Activated CD8-positive, alpha-beta memory T cell treated with anti-CD3 and anti-CD28 coated beads, Interleukin-2, amount 50 U/mL, for 24 hours (primary cell): ENCODE data around the gene CLMN.
"Not testable (repeated sequence)": the region's sequence is repeated elsewhere in the genome, so short reads cannot be mapped to it uniquely, and the experiment has no call there.

Experiments
- DNase-seq: peaks from one replicate; pipeline ENCODE4 v3.0.0-alpha.2; 2020; ENCODE audit errors: extremely low read depth

Gene CLMN

GRCh38 chr14:95138455-95138854 lies 181.3 kb downstream of the CLMN start:
- not testable (repeated sequence) for DNase-seq

- DNase-seq = no peak
These were observed 181.9 kb downstream of the CLMN start for GRCh38 chr14:95137804-95138167.

- DNase-seq = no peak
These were observed 182.4 kb downstream of the CLMN start for GRCh38 chr14:95137164-95137803.

DNA sequence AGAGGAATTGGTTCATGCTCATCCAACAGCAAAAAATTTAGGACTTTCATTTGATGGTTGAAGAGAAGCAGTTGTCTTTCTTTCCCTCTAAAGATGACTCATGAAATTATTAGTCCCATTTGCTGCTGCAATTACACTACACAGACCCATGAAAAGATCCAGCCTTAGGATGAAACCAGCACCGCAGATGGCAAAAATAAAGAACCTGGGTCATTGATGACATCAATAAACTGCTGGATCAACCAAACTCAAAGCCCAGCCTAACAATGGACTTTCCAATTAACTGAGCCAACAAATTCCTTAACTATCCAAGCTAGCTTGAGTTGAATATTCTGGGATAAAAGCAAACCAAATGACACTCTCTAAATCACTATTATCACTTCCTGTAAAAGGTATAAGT lies 183.1 kb downstream of the CLMN start:
- no peak for DNase-seq

DNA sequence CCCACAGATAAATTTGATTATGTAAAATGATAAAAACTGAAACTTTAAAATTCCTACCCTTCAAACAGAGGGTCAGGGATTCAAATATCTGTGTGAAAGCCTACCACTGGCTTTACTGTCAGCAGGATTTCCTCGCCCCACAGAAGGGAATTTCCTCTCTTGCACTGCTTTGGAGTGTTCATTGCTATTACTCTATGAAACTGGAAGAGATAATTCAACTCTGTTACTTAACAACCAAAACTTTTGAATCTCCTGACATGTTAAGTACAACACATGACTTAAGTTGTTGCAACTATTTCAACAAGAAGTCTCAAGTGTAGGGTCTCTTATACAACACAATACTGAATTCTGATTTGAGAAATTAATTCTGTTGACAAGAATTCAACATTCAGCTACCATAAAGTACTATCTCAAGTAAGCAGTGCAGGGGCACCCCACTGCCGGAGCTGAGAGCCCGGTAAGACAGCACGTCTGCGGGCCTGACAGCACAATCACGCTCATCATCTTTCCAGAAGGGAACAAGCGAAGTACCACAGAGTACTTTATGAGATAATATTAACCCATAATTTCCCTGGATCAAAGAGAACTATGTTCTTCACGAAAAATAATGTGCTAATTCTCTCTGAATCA lies 185.3 kb downstream of the CLMN start:
- DNase-seq = no peak

DNA sequence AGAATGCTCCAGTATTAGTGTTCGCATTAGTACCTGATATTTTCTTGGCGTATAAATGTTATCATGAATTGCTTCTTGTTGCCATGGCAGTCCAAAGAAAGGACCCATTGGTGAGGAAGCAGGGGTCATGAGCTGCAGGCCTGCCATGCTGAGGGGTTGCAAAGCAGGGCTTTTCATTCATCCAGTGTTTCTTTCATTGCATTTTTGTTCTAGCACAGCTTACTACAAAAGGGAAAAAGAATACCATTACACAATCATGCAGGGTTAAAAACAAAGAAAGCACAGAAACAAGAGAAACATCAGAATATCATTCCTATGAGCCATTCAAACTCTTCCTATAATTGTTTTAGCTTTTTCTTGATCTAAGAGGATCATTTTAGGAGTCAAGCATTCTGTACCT lies 186.4 kb downstream of the CLMN start:
- no peak for DNase-seq

DNA sequence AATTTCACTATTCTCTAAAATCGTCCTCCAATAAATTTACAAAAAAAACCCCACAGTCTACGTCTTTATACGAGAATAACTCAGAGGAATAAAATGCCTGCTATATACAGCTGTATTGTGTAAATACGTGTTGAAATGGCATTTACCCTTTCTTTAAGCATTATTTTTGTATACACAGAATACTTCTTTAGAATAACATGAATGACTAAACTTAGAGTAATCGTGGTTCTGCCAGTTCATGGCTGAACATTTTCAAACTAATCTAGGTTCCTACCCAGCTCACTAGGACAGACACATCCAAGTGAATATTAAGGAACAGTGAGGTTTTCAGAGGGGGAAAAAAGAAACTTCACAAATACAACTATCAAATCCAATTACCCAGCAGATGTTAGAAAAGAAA lies 186.9 kb downstream of the CLMN start:
- no peak for DNase-seq
